DMS79 treated with DMSO at 0.1 percent for 48 hours (cell line): Measurements from ENCODE around the gene MS4A8.
A peak's percentile ranks its signal among the peaks of the same experiment; 100 is the strongest.
"Not testable (repeated sequence)": the region's sequence is repeated elsewhere in the genome, so short reads cannot be mapped to it uniquely, and the experiment has no call there.

Source experiments
- DNase-seq: peaks from one replicate; lab custom pipeline; 2025; lab: John Stamatoyannopoulos, UW

The MS4A8 gene

GRCh38 chr11:60699284-60699691 lies at the start of gene MS4A8:
Gene MS4A8 (plus strand): TSS chr11:60699612. CDS start chr11:60700861, 1,249 bp downstream.
- DNase-seq = peak; percentile 27

GRCh38 chr11:60657888-60658287 lies 41.5 kb upstream of the MS4A8 start:
- DNase-seq = no peak

GRCh38 chr11:60658409-60658808 lies 41.0 kb upstream of the MS4A8 start:
- DNase-seq = no peak

GRCh38 chr11:60672255-60672654 lies 27.2 kb upstream of the MS4A8 start:
- DNase-seq = no peak

GRCh38 chr11:60678231-60678630 lies 21.2 kb upstream of the MS4A8 start:
- DNase-seq = not testable (repeated sequence)

- no peak for DNase-seq
These were observed 19.5 kb upstream of the MS4A8 start for GRCh38 chr11:60679879-60680278.

- DNase-seq = no peak
These were observed 18.8 kb upstream of the MS4A8 start for GRCh38 chr11:60680455-60681119.

- not testable (repeated sequence) for DNase-seq
These were observed 14.9 kb upstream of the MS4A8 start for GRCh38 chr11:60684541-60684848.

GRCh38 chr11:60691661-60692060 lies 7.8 kb upstream of the MS4A8 start:
- no peak for DNase-seq

GRCh38 chr11:60699936-60700335 lies 524 bp downstream of the MS4A8 start:
- no peak for DNase-seq

- no peak for DNase-seq
These were observed 1.5 kb downstream of the MS4A8 start for GRCh38 chr11:60700689-60701468.

GRCh38 chr11:60701469-60701818 lies 2.0 kb downstream of the MS4A8 start:
- DNase-seq = no peak

- no peak for DNase-seq
These were observed 4.0 kb downstream of the MS4A8 start for GRCh38 chr11:60703374-60703773.

- DNase-seq = no peak
These were observed 6.5 kb downstream of the MS4A8 start for GRCh38 chr11:60705895-60706294.

- DNase-seq = no peak
These were observed 7.5 kb downstream of the MS4A8 start for GRCh38 chr11:60706931-60707330.

- DNase-seq = no peak
These were observed 11.1 kb downstream of the MS4A8 start for GRCh38 chr11:60710482-60710881.

- DNase-seq = no peak
These were observed 11.9 kb downstream of the MS4A8 start for GRCh38 chr11:60711276-60711675.

- DNase-seq = not testable (repeated sequence)
These were observed 14.0 kb downstream of the MS4A8 start for GRCh38 chr11:60713423-60713822.

GRCh38 chr11:60717956-60718355 lies 18.5 kb downstream of the MS4A8 start:
- DNase-seq = no peak

GRCh38 chr11:60718524-60719316 lies 19.3 kb downstream of the MS4A8 start:
- DNase-seq = no peak

- no peak for DNase-seq
These were observed 20.0 kb downstream of the MS4A8 start for GRCh38 chr11:60719391-60719790.

- no peak for DNase-seq
These were observed 21.0 kb downstream of the MS4A8 start for GRCh38 chr11:60720460-60720859.

GRCh38 chr11:60724420-60724819 lies 25.0 kb downstream of the MS4A8 start, which contains the start of gene MS4A18:
Gene MS4A18 (plus strand): TSS chr11:60724720.
- DNase-seq = no peak
